B cell (primary cell): ENCODE measurements around the gene ASPN.

Experiments used
- EZH2 ChIP-seq: IDR thresholded peaks from 2 replicates; pipeline ENCODE4 v1.6.1; 2012; ENCODE audit warnings: borderline replicate concordance, low read depth, mild to moderate bottlenecking, moderate library complexity, low read length; ENCODE audit not compliant: insufficient read depth, poor library complexity, severe bottlenecking
- TF ChIP-seq, protein P1 (sequence below): fragments of 200-600 bp; IDR thresholded peaks from one replicate; pipeline ENCODE4 v1.8.0; 2022; ENCODE audit warnings: antibody characterized with exemption, mild to moderate bottlenecking

DNA sequence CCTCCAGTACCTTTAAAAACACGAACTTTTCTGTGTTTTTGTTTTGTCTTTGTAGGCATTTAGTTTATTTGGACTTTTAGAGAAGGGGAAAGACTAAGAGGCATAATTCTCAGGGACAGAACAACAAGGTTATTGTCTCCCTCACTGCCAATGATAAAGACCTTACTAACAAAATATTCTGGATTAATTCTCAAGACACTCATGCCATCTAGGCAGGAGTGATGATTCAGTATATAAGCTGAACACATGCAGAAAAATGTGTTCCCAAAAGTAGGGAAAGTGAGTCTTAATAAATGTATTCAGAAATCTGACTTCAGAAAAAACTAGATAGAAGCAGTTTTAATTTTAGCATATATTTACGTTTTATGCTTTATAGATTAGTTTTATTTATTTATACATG lies 17.4 kb upstream of the ASPN start:
- TF ChIP-seq, protein P1, sequence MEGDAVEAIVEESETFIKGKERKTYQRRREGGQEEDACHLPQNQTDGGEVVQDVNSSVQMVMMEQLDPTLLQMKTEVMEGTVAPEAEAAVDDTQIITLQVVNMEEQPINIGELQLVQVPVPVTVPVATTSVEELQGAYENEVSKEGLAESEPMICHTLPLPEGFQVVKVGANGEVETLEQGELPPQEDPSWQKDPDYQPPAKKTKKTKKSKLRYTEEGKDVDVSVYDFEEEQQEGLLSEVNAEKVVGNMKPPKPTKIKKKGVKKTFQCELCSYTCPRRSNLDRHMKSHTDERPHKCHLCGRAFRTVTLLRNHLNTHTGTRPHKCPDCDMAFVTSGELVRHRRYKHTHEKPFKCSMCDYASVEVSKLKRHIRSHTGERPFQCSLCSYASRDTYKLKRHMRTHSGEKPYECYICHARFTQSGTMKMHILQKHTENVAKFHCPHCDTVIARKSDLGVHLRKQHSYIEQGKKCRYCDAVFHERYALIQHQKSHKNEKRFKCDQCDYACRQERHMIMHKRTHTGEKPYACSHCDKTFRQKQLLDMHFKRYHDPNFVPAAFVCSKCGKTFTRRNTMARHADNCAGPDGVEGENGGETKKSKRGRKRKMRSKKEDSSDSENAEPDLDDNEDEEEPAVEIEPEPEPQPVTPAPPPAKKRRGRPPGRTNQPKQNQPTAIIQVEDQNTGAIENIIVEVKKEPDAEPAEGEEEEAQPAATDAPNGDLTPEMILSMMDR, result no peak
- TF ChIP-seq EZH2, result no peak
